ENCODE measurements around the gene ADGRV1. TPM values are rescaled to one million over a fixed set of nuclear protein-coding genes. Genes with fewer than 3 reads are reported as not detected.

The ADGRV1 gene
- total and polyA plus RNA-seq, 9 of the 15 experiments (the other 6 are each of a cell fraction or from before 2014, with no cell fraction given): 21.7 to 156 (median 58.2) TPM

DNA sequence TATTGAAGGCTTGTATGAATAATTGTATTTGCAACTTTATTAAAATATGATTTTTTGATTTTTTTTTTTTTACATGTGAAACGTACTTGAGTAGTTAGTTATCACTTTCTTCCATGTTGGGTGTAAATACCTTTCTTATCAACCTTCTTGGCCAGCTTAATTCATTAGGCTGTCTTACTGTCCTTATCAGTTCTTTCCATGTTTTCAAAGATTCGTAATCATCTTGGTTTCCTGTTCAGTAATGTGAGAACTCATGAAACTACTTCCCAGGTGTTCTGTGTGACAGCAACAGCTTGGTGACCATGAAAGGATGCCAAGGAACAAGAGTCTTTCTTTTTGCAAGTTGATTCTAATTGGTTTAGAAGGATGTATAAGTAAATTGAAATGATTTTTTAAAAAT, 100.0 kb downstream of the ADGRV1 start (continued):
- TF ChIP-seq CUX1 (CRISPR knock-in tag; IDR thresholded peaks at IDR 0.05) (0 out of 2 replicates have a peak, but pooled peaks have one; percentile 69), TCFL5 (CRISPR knock-in tag; conservative IDR thresholded peaks at IDR 0.05) (no peak), BMI1 (IDR thresholded peaks at IDR 0.05; ENCODE audit: low read length) (no peak), NR2C1 (IDR thresholded peaks at IDR 0.05) (no peak), NR2C1 (tag; IDR thresholded peaks at IDR 0.05) (peak; percentile 38; the same call in 1 of the 2 replicates), HNRNPL (IDR thresholded peaks at IDR 0.05; ENCODE audit: low read depth, low read length) (no peak), YY1 (IDR thresholded peaks at IDR 0.05; ENCODE audit: borderline replicate concordance in 1 of 3, control insufficient read depth in 1 of 3, extremely low read depth in 1 of 3, insufficient read depth in 3 of 3, insufficient read length in 1 of 3, insufficient replicate concordance in 2 of 3, low read depth in 1 of 3, low read length in 2 of 3) (no peak), E2F1 (CRISPR knock-in tag; IDR thresholded peaks at IDR 0.05) (no peak), ZFX (CRISPR knock-in tag; IDR thresholded peaks at IDR 0.05) (no peak), ZC3H11A (IDR thresholded peaks at IDR 0.05; ENCODE audit: low read depth, low read length) (no peak), HCFC1 (IDR thresholded peaks at IDR 0.05; ENCODE audit: low read depth, low read length) (no peak)
- TF ChIP-seq, protein P1, sequence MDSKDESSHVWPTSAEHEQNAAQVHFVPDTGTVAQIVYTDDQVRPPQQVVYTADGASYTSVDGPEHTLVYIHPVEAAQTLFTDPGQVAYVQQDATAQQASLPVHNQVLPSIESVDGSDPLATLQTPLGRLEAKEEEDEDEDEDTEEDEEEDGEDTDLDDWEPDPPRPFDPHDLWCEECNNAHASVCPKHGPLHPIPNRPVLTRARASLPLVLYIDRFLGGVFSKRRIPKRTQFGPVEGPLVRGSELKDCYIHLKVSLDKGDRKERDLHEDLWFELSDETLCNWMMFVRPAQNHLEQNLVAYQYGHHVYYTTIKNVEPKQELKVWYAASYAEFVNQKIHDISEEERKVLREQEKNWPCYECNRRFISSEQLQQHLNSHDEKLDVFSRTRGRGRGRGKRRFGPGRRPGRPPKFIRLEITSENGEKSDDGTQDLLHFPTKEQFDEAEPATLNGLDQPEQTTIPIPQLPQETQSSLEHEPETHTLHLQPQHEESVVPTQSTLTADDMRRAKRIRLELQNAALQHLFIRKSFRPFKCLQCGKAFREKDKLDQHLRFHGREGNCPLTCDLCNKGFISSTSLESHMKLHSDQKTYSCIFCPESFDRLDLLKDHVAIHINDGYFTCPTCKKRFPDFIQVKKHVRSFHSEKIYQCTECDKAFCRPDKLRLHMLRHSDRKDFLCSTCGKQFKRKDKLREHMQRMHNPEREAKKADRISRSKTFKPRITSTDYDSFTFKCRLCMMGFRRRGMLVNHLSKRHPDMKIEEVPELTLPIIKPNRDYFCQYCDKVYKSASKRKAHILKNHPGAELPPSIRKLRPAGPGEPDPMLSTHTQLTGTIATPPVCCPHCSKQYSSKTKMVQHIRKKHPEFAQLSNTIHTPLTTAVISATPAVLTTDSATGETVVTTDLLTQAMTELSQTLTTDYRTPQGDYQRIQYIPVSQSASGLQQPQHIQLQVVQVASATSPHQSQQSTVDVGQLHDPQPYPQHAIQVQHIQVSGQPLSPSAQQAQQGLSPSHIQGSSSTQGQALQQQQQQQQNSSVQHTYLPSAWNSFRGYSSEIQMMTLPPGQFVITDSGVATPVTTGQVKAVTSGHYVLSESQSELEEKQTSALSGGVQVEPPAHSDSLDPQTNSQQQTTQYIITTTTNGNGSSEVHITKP (IDR thresholded peaks at IDR 0.05; ENCODE audit: partially characterized antibody): no peak
- TF ChIP-seq, protein P2, sequence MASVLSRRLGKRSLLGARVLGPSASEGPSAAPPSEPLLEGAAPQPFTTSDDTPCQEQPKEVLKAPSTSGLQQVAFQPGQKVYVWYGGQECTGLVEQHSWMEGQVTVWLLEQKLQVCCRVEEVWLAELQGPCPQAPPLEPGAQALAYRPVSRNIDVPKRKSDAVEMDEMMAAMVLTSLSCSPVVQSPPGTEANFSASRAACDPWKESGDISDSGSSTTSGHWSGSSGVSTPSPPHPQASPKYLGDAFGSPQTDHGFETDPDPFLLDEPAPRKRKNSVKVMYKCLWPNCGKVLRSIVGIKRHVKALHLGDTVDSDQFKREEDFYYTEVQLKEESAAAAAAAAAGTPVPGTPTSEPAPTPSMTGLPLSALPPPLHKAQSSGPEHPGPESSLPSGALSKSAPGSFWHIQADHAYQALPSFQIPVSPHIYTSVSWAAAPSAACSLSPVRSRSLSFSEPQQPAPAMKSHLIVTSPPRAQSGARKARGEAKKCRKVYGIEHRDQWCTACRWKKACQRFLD (CRISPR knock-in tag; IDR thresholded peaks at IDR 0.05): peak; percentile 70; the same call in 1 of the 2 replicates
- TF ChIP-seq, protein P3, sequence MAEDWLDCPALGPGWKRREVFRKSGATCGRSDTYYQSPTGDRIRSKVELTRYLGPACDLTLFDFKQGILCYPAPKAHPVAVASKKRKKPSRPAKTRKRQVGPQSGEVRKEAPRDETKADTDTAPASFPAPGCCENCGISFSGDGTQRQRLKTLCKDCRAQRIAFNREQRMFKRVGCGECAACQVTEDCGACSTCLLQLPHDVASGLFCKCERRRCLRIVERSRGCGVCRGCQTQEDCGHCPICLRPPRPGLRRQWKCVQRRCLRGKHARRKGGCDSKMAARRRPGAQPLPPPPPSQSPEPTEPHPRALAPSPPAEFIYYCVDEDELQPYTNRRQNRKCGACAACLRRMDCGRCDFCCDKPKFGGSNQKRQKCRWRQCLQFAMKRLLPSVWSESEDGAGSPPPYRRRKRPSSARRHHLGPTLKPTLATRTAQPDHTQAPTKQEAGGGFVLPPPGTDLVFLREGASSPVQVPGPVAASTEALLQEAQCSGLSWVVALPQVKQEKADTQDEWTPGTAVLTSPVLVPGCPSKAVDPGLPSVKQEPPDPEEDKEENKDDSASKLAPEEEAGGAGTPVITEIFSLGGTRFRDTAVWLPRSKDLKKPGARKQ (CRISPR knock-in tag; IDR thresholded peaks at IDR 0.05): no peak

Measured in K562 (cell line).